ENCODE data around the gene ELF4.
A peak's percentile ranks its signal among the peaks of the same experiment; 100 is the strongest.

ELF4 gene

DNA sequence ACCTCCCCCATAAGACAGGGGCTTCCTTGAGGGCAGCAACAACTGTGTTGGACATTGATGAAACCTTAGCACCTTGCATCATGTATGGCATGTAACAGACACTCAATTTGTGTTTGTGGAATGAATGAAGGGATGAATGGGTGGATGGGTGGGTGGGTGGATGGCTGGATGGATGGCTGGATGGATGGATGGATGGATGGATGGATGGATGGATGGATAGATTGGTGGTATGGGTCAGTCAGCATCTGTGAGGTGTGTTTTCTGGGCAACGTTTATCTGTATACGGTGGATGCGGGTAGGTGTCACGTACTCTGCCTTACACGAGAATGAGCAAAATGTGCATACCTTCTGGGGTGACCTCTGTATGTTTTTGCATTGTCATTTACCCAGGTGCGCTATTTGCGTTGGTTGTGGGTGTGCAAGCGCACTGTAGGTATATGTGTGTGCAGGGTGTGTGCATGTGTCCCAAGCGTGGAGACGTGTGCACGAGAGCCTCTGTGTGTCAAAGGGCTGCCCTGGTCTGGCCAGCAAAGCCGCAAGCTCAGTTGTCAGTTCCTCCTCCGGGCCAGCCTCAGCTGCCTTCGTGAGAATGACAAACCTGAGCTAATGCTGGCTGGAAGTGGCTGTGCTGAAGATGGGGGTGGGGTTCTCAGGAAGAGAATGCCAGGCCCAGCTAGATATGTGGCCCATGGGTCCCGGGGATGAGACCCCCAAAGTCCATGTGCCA is 26.5 kb downstream of the ELF4 start:
- DNase-seq (ENCODE audit: low spot score) = no peak

DNA sequence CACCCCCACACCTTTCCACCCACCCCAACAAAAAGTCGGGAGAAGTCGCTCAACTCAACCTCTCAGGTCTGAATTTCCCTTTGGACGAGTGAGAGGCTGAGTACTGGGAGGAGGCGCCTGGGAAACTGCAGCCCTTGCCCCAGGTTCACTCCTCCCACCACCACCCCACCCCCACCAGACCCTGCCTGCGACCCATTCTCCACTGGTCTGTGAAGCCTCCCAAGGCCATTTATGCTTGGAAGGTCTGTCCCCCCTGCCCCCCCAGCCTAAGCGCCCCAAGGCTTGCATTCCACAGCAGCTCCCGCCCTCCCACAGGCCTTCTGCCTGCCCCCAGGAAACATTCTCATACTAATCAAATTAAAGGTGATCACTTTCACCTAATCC is 27.2 kb downstream of the ELF4 start:
- DNase-seq (ENCODE audit: low spot score) = no peak

DNA sequence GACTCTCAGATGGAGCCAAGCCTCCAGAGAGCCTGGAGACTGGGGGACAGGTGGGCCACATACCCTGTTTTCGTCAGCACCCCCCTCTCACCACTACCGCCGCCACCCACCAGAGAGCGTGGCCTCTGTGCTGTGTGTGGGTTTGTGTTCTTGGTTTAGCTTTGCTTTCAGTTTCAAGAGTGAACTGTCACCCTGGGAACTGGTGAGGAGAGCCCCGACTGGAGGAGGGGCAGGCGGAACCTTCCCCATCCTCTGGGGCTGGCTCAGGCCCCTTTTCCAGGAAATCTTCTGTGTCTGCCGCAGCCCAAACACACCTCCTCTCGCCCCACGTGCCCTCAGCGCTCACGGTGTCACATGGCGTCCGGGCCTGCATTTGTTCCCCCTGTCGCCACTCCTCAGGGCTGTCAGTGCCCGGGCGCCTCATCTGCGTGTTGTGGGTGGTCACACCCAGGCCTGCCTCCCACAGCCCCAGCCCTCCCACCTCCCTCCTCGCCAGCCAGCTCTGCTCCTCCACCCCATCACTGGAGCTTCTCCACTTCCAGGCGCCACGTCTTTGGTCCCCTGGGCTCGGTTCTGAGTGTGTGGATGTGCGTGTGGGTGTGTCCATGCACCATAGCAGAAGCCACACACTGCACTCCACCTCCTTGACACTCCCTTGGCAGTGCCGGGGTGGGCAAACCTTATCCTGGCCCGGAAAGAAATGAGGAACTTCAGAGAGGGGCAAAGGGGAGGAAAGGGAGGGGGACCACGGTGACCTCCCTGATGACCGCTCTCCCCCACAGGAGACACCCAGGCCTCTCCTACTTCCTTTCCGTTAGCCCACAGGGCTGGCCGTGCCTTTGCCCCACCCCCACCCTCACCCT is 27.8 kb downstream of the ELF4 start:
- DNase-seq (ENCODE audit: low spot score) = no peak

GRCh38 chrX:130081421-130082045 is 28.8 kb downstream of the ELF4 start:
- no peak for DNase-seq (ENCODE audit: low spot score)

DNA sequence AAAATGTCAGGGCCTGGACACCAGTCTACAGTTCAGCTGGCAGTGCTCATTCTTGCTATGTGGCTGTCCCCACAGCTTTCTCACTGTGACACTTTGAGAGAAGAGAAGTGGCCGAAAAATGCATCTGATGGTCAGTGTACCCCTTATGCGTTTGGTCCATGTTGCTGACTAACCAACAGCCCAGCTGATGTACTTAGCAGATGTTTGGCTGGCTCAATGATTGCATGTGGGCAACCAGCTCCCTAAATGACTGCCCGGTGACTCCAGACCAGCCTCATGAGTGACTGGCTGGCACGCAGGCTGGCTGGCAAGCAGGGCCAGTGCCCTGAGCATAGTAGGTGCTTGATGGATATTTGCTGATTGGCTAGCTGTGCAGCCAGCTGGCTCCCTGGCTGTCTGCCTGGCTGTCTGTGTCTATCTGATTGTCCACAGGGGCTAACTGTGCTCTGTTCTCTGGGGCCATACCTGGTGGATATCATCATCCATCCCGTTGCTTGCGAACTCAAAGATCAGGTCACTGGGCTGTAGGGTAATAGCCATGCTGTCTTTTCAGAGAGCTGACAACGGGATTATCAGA is 29.4 kb downstream of the ELF4 start:
- no peak for DNase-seq (ENCODE audit: low spot score)

- peak; percentile 61 for DNase-seq (ENCODE audit: low spot score)
These were observed 30.4 kb downstream of the ELF4 start for GRCh38 chrX:130079824-130080406.

DNA sequence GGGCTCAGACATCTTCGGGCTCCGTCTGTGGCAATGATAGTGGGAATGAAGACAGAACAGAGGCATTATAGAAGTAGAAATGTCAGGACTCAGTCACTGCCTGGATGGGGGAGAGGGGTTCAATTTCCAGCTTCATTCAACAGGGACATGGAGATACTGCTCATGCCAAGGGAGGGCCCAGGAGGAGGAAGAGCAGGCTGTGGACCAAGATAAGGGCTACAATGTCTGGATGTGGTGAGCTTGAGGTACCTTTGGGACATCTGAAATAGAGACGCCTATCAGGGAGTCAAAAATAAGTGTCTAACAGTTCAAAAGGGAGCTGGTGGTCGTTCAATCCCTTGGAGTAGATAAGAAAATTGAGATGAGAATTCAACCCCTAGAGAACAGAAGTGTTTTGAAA is 34.5 kb downstream of the ELF4 start:
- DNase-seq (ENCODE audit: low spot score) = no peak

GRCh38 chrX:130072345-130072740 is 38.0 kb downstream of the ELF4 start:
- no peak for DNase-seq (ENCODE audit: low spot score)

DNA sequence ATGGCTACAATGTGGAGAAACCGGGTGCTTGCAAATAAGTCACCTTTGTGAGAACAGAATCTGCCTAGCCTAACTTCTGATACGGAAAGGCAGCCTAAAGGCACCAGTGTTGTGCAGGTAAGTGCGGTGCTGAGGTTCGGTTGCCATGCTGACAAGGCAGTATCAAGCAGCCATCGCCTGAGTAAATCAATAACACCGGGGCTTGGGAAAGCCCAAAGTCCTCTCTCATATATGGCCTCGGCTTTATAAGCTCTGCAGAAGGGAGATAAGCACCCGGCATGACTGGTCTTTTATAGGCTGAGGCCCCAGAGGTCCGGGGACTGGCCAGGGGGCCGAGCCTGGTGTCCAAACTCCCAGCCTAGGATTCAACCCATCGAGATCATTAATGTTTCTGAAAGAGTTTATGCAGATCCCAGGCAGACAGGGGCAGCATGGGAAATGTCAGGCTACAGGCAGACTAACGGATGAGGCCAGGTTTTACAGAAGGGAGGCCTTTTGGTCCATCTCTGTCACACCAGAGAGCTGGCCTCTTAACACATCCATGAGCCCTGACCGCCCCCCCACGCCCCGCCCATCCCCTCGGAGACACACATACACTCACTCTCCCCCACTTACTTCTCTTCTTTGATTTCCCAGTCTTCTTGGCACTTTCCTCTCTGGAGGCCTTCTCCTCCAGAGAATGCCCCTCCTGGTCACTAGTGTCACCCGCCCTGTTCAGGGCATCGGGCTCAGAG is 38.5 kb downstream of the ELF4 start:
- DNase-seq (ENCODE audit: low spot score) = no peak

- DNase-seq (ENCODE audit: low spot score) = no peak
These were observed 43.2 kb downstream of the ELF4 start for GRCh38 chrX:130066975-130067615.

DNA sequence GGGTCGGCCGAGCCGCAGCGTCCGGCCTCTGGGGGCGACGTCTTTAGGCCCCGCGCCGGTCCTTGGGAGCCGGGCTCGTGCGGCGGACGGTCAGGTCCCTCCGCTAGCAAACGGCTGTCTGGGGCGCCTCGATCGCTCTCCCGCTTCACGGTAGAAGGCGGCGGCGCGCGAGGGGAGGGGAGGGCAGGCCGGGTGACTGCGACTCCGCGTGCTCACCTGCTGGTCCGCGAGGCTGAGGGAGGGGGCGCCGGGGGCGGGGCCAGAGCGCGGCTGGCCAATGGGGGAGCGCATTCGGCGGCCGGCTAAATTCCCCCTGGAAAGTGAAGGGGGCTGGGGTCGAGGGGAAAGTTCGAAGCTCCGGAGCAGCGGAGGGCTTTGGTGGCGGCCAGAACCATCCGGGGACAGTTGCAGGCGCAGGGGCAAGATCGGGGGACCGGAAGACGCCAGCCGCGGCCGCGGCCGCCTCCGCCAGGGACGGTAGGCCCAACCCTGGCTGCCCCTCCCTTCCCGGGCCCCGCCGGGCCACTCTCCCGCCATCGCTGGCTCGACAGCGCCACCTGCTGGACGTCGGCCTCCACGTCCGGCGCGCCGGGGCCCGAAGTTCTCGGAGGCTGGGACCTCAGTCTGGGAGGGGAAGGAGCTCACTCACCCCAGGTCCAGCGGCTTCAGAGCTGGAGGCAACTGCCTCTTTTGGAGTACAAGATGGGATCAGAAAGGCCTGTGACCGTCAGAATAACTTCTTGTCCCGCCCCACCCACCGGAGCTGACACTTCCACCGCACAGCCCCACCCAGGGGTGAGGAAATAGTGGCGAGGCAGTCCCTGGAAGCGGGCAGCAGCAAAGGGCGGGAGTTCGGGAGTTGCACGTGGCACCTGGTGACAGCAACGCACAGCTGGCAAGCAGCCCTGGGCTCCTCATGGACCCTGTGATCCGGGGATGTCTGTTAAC is 49.9 kb downstream of the ELF4 start:
- peak; percentile 94 for DNase-seq (ENCODE audit: low spot score)

- no peak for DNase-seq (ENCODE audit: low spot score)
These were observed 51.6 kb downstream of the ELF4 start for GRCh38 chrX:130058652-130059051.

- DNase-seq (ENCODE audit: low spot score) = no peak
These were observed 53.1 kb downstream of the ELF4 start for GRCh38 chrX:130057209-130057608.

DNA sequence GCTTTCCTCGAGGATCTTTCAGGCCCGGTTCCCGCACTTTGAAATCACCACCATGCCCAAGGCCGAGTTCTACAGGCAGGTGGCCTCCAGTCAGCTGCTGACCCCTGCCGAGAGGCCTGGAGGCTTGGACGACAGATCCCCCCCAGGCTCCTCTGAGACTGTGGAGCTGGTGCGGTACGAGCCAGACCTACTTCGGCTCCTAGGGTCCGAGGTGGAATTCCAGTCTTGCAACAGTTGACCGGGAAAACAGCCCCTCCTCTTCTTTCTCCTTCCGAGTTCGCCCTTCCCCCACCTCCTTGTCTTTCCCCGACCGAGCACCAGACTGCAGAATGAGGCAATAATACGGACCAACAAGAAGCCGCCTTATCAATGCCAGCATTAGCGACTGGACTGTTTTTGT is 54.4 kb downstream of the ELF4 start:
- DNase-seq (ENCODE audit: low spot score) = no peak

DNA sequence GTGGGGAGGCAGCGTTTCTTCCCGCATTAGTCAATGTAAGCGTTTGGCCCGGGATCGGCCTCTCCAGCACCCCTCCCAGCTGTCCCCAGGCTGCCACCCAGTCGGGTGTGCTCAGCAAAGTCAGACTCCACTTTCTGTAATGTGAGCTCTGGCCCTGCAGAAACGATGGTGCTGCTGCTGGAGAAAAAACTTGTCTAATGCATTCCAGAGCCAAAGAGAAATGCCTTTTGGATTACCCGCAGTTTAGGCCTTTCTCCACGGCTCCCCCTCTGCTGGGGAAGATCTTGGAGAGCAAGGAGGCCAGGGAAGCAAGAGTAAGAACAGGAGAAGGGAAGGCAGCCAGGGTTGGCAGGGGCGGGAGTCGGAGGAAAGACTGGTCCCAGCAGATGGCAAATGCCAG is 55.2 kb downstream of the ELF4 start:
- DNase-seq (ENCODE audit: low spot score) = no peak

GRCh38 chrX:130053236-130053635 is 57.1 kb downstream of the ELF4 start:
- DNase-seq (ENCODE audit: low spot score) = peak; percentile 49

GRCh38 chrX:130051176-130051845 is 59.0 kb downstream of the ELF4 start:
- DNase-seq (ENCODE audit: low spot score) = no peak

GRCh38 chrX:130049821-130050220 is 60.5 kb downstream of the ELF4 start:
- DNase-seq (ENCODE audit: low spot score) = no peak

DNA sequence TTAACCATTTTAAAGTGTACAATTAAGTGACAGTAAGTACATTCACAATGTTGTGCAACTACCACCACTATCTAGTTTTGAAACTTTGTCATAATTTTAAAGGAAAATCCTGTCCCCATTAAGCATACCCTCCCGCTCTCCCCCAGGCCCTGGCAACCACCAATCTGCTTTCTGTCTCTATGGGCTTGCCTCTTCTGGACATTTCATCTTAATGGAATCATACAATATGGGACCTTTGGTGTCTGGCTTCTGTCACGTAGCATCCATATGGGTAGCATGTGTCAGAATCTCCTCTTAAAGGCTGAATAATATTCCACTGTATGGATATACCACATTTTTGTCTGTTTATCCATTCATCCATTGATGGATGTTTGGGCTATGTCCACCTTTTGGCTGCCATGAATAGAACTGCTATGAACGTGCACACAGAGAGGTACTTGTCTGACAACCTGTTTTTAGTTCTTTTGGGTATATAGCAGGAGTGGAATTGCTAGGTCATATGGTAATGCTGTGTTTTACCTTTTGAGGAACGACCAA is 61.5 kb downstream of the ELF4 start:
- no peak for DNase-seq (ENCODE audit: low spot score)

Measured in D341Med (cell line).